Cerebellar cortex (tissue), 1 donor: Measurements from ENCODE around the gene HDGF.

Experiments
- DNase-seq: peaks from one replicate; pipeline ENCODE4 v3.0.0-alpha.2; 2015; ENCODE audit warnings: low spot score

The HDGF gene

GRCh38 chr1:156751451-156751756, at the start of gene HDGF:
Gene HDGF (minus strand): TSS chr1:156751675. CDS start chr1:156751429, 246 bp downstream.
- DNase-seq = no peak

GRCh38 chr1:156797212-156797871, 45.9 kb upstream of the HDGF start:
- DNase-seq = peak; percentile 70

GRCh38 chr1:156796340-156797097, 45.0 kb upstream of the HDGF start:
- no peak for DNase-seq

- no peak for DNase-seq
These were observed 44.3 kb upstream of the HDGF start for GRCh38 chr1:156795787-156796186.

- no peak for DNase-seq
These were observed 43.9 kb upstream of the HDGF start for GRCh38 chr1:156795374-156795733.

GRCh38 chr1:156794506-156795373, 43.3 kb upstream of the HDGF start:
- no peak for DNase-seq

GRCh38 chr1:156789621-156790318, 38.3 kb upstream of the HDGF start:
- DNase-seq = no peak

GRCh38 chr1:156788136-156788535, 36.7 kb upstream of the HDGF start:
- no peak for DNase-seq

GRCh38 chr1:156786640-156787039, 35.2 kb upstream of the HDGF start:
- no peak for DNase-seq

GRCh38 chr1:156785458-156785857, 34.0 kb upstream of the HDGF start:
- no peak for DNase-seq

GRCh38 chr1:156781585-156782186, 30.2 kb upstream of the HDGF start:
- no peak for DNase-seq

- DNase-seq = no peak
These were observed 26.1 kb upstream of the HDGF start for GRCh38 chr1:156777573-156777972.

GRCh38 chr1:156776942-156777341, 25.5 kb upstream of the HDGF start:
- DNase-seq = no peak

- DNase-seq = no peak
These were observed 24.3 kb upstream of the HDGF start for GRCh38 chr1:156775799-156776198.

GRCh38 chr1:156773607-156774006, 22.1 kb upstream of the HDGF start:
- DNase-seq = no peak

- DNase-seq = no peak
These were observed 21.4 kb upstream of the HDGF start for GRCh38 chr1:156772728-156773497.

- no peak for DNase-seq
These were observed 20.7 kb upstream of the HDGF start for GRCh38 chr1:156772222-156772621.

- DNase-seq = no peak
These were observed 17.3 kb upstream of the HDGF start for GRCh38 chr1:156768610-156769295.

- DNase-seq = peak; percentile 42
These were observed 16.6 kb upstream of the HDGF start for GRCh38 chr1:156767879-156768604.
